H1 (cell line): ENCODE data around the gene MRFAP1. TPM values are rescaled to one million over a fixed set of nuclear protein-coding genes. Genes with fewer than 3 reads are reported as not detected.

Source experiments
- CEBPB ChIP-seq: IDR thresholded peaks from 2 replicates; pipeline ENCODE4 v1.6.1; 2012; ENCODE audit warnings: low read depth, low read length
- SIX5 ChIP-seq: IDR thresholded peaks from 2 replicates; pipeline ENCODE4 v1.6.1; 2011; ENCODE audit warnings: mild to moderate bottlenecking, low read depth, low read length
- polyA plus RNA-seq, 7 experiments: library from polyadenylated mRNA; depleted of rRNA in 3 of 7; stranded (reverse) in 5 of 7; unstranded in 2 of 7; fragments of >200 nt in 5 of 7; fragments of 200-250 nt in 2 of 7; gene quantifications; 1 replicate in 5 of 7; 2 replicates in 1 of 7; 4 replicates in 1 of 7; pipeline versions ENCODE4 v1.2.1 to v1.2.3, GENCODE V29; 2011 to 2013; ENCODE audit warnings: missing spikeins in 2 of 7, mixed read lengths in 2 of 7
- total RNA-seq: library from RNA; stranded (reverse); fragmentation: NEBNext Ultra II Directional; extraction: Animal tissue kit (Norgen Biotek cat#: 25700); gene quantifications from 2 replicates; pipeline ENCODE4 v1.2.1, GENCODE V29; 2021
- TF ChIP-seq, protein P1 (sequence below): IDR thresholded peaks from 2 replicates; pipeline ENCODE4 v1.6.1; 2011; ENCODE audit warnings: low read length, improper control_type of control experiment
- TF ChIP-seq, protein P2 (sequence below): fragments of 300-600 bp; sonication (generic); IDR thresholded peaks from 2 replicates; pipeline ENCODE4 v1.7.1; 2012; ENCODE audit warnings: low read length, moderate library complexity, mild to moderate bottlenecking, inconsistent platforms; ENCODE audit not compliant: insufficient replicate concordance

MRFAP1 gene
- total and polyA plus RNA-seq, 2 of the 8 experiments (the other 6 are each of a cell fraction or from before 2014, with no cell fraction given), result 108 to 307 TPM

DNA sequence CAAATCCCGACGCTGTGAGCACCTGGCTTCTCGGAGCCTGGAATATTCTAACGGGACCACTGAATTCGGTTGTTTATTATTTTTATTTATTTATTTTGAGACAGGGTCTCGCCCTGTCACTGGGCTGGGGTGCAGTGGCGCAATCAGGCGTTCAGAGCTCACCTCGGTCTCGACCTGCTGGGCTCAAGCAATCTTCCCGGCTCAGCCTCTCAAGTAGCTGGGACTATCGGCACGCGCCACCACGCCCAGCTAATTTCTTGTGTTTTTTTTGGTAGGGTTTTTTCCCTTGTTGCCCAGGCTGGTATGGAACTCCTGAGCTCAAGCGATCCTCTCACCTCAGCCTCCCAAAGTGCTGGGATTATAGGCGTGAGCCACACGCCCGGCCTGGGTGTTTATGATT, 31.6 kb downstream of the MRFAP1 start (continued):
- TF ChIP-seq, protein P1, sequence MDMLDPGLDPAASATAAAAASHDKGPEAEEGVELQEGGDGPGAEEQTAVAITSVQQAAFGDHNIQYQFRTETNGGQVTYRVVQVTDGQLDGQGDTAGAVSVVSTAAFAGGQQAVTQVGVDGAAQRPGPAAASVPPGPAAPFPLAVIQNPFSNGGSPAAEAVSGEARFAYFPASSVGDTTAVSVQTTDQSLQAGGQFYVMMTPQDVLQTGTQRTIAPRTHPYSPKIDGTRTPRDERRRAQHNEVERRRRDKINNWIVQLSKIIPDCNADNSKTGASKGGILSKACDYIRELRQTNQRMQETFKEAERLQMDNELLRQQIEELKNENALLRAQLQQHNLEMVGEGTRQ, result no peak
- TF ChIP-seq SIX5, result no peak
- TF ChIP-seq CEBPB, result no peak
- TF ChIP-seq, protein P2, sequence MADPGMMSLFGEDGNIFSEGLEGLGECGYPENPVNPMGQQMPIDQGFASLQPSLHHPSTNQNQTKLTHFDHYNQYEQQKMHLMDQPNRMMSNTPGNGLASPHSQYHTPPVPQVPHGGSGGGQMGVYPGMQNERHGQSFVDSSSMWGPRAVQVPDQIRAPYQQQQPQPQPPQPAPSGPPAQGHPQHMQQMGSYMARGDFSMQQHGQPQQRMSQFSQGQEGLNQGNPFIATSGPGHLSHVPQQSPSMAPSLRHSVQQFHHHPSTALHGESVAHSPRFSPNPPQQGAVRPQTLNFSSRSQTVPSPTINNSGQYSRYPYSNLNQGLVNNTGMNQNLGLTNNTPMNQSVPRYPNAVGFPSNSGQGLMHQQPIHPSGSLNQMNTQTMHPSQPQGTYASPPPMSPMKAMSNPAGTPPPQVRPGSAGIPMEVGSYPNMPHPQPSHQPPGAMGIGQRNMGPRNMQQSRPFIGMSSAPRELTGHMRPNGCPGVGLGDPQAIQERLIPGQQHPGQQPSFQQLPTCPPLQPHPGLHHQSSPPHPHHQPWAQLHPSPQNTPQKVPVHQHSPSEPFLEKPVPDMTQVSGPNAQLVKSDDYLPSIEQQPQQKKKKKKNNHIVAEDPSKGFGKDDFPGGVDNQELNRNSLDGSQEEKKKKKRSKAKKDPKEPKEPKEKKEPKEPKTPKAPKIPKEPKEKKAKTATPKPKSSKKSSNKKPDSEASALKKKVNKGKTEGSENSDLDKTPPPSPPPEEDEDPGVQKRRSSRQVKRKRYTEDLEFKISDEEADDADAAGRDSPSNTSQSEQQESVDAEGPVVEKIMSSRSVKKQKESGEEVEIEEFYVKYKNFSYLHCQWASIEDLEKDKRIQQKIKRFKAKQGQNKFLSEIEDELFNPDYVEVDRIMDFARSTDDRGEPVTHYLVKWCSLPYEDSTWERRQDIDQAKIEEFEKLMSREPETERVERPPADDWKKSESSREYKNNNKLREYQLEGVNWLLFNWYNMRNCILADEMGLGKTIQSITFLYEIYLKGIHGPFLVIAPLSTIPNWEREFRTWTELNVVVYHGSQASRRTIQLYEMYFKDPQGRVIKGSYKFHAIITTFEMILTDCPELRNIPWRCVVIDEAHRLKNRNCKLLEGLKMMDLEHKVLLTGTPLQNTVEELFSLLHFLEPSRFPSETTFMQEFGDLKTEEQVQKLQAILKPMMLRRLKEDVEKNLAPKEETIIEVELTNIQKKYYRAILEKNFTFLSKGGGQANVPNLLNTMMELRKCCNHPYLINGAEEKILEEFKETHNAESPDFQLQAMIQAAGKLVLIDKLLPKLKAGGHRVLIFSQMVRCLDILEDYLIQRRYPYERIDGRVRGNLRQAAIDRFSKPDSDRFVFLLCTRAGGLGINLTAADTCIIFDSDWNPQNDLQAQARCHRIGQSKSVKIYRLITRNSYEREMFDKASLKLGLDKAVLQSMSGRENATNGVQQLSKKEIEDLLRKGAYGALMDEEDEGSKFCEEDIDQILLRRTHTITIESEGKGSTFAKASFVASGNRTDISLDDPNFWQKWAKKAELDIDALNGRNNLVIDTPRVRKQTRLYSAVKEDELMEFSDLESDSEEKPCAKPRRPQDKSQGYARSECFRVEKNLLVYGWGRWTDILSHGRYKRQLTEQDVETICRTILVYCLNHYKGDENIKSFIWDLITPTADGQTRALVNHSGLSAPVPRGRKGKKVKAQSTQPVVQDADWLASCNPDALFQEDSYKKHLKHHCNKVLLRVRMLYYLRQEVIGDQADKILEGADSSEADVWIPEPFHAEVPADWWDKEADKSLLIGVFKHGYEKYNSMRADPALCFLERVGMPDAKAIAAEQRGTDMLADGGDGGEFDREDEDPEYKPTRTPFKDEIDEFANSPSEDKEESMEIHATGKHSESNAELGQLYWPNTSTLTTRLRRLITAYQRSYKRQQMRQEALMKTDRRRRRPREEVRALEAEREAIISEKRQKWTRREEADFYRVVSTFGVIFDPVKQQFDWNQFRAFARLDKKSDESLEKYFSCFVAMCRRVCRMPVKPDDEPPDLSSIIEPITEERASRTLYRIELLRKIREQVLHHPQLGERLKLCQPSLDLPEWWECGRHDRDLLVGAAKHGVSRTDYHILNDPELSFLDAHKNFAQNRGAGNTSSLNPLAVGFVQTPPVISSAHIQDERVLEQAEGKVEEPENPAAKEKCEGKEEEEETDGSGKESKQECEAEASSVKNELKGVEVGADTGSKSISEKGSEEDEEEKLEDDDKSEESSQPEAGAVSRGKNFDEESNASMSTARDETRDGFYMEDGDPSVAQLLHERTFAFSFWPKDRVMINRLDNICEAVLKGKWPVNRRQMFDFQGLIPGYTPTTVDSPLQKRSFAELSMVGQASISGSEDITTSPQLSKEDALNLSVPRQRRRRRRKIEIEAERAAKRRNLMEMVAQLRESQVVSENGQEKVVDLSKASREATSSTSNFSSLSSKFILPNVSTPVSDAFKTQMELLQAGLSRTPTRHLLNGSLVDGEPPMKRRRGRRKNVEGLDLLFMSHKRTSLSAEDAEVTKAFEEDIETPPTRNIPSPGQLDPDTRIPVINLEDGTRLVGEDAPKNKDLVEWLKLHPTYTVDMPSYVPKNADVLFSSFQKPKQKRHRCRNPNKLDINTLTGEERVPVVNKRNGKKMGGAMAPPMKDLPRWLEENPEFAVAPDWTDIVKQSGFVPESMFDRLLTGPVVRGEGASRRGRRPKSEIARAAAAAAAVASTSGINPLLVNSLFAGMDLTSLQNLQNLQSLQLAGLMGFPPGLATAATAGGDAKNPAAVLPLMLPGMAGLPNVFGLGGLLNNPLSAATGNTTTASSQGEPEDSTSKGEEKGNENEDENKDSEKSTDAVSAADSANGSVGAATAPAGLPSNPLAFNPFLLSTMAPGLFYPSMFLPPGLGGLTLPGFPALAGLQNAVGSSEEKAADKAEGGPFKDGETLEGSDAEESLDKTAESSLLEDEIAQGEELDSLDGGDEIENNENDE, result no peak
